ENCODE data around the gene VSNL1. TPM values are rescaled to one million over a fixed set of nuclear protein-coding genes. Genes with fewer than 3 reads are reported as not detected.

The VSNL1 gene
- total RNA-seq, 3 donors from 2014 or later: 2.1 to 5.4 (median 2.1) TPM

DNA sequence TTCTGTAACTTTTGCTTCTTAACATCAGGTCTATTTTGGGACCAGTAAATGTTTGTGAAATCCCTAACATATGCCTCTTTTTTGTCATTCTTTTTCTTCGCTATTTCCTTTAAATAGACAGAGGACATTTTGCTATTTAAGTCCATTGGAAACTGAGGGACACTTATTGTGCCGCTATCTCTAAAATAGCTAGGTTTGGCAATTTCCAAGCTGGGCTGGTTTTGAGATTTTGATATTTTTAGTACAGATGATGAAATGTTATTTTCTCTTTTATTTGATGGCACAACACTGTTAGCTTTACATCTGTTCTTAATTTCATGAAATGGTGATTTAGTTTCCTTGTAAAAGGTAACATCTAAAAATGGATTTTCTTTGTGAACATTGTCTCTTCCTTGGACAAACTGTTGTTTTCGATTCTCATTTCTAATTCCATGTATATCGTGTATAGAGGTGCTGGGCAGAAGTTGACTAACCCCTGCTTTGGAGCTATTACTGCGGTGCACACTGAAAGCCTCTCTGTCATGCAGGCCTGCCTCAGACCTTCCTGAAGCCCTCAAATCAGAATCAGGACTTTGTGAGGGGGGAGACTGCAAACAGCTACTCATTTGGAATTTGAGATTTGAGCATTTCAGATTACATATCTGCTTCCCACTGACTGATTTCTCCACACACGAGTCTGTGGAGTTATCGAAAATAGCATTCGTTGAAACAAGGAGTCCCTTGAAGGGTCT lies 22.9 kb upstream of the VSNL1 start:
- H3K9me3 ChIP-seq: no peaks in the 10 kb centered on the region
- intact Hi-C loops (cut with DNase I, micrococcal nuclease): no loop called here
- no peaks in the 10 kb centered on the region for H3K36me3 ChIP-seq (ENCODE audit: low read depth)
- ATAC-seq: peak; percentile 15
- H3K4me1 ChIP-seq (ENCODE audit: low read depth): no peaks in the 10 kb centered on the region
- DNase-seq: no peak
- peak overlapping the region; percentile 6 for H3K4me3 ChIP-seq
- TF ChIP-seq, protein P1, sequence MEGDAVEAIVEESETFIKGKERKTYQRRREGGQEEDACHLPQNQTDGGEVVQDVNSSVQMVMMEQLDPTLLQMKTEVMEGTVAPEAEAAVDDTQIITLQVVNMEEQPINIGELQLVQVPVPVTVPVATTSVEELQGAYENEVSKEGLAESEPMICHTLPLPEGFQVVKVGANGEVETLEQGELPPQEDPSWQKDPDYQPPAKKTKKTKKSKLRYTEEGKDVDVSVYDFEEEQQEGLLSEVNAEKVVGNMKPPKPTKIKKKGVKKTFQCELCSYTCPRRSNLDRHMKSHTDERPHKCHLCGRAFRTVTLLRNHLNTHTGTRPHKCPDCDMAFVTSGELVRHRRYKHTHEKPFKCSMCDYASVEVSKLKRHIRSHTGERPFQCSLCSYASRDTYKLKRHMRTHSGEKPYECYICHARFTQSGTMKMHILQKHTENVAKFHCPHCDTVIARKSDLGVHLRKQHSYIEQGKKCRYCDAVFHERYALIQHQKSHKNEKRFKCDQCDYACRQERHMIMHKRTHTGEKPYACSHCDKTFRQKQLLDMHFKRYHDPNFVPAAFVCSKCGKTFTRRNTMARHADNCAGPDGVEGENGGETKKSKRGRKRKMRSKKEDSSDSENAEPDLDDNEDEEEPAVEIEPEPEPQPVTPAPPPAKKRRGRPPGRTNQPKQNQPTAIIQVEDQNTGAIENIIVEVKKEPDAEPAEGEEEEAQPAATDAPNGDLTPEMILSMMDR (IDR thresholded peaks at IDR 0.05): no peak

DNA sequence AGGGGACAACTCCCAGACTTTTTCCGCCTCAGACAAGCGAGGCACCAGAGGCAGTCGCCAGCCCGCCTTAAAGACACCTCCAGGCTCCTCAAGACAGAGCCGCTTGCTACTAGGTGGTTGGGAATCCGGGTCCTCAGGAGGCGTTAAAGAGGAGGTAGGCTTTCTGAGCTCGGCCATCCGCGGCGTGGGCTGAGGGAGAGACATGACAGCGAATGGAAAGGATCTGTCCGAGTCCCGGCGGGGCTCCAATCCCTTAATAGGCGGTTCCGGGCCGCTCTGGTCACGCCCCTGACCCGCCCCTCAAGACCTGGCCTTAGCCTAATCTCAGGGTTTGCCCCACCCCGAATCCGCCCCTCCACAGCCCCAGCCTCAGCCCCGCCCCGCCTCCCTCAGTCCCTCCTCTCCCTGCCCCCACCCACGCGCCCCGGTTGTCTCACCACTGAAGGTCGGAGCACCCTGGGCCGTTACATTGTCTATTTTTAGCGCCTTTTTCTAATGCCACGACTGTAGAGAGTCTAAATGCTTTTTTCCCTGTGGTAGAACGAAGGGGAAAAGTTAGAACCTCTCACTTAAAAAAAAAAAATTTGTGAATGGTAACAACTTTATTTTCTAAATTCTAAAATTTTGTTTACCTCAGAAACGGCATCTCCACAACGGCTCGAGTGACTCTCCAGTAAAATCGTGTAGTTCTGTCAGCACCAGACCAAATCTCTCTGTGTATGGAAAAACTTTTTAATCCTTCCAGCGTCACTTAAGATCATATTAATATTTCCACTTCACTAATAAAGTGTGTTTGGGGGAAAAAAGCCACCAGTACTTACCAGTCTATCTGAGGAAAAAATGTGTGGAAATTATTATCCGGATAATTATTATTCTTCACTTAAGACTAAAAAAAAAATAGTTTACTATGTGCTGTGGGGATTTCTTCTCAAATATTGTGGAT lies 22.0 kb upstream of the VSNL1 start, which contains the start of gene RAD51AP2:
TSS of gene RAD51AP2 (minus strand) at position 229 of the 943 bp plus-strand sequence. CDS start at position 204, 25 bp downstream.
- H3K4me3 ChIP-seq: peak within 1 kb of the TSS; percentile 6

DNA sequence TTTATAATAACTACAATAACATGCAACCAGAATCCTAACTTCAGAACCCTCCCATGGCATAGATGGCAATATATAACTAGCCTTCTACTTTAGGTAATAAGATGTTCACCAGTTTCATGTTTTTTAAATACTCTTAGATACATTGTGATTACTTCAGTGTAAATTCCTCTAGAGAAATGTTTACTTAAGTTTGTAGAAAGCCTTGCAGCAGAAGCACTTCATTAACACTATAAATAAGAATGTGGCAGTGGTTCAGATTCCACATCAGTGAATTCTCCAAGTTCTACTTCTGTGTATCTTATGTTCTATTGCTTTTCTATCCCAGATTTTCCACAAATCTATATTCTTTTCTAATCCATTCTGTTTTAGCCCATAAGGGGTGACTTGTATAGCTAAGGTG lies 21.0 kb upstream of the VSNL1 start:
- DNase-seq (no peak), ATAC-seq (no peak)
- H3K4me1 ChIP-seq (ENCODE audit: low read depth): no peaks in the 10 kb centered on the region
- no peak overlapping the region for H3K4me3 ChIP-seq
- intact Hi-C loops (cut with DNase I, micrococcal nuclease): no loop called here
- TF ChIP-seq, protein P1 (IDR thresholded peaks at IDR 0.05): no peak
- no peaks in the 10 kb centered on the region for H3K36me3 ChIP-seq (ENCODE audit: low read depth)
- no peaks in the 10 kb centered on the region for H3K9me3 ChIP-seq

More for the DNA sequence above, 22.0 kb upstream of the VSNL1 start, which contains the start of gene RAD51AP2:
- intact Hi-C loops (cut with DNase I, micrococcal nuclease): no loop called here
- DNase-seq: peak; percentile 83 to 90 (median 84)
- TF ChIP-seq, protein P1 (IDR thresholded peaks at IDR 0.05): no peak
- Histone ChIP-seq H3K4me1 (ENCODE audit: low read depth) (no peaks in the 10 kb centered on the region), H3K36me3 (ENCODE audit: low read depth) (no peaks in the 10 kb centered on the region), H3K9me3 (no peaks in the 10 kb centered on the region)
- peak; percentile 100 for ATAC-seq

DNA sequence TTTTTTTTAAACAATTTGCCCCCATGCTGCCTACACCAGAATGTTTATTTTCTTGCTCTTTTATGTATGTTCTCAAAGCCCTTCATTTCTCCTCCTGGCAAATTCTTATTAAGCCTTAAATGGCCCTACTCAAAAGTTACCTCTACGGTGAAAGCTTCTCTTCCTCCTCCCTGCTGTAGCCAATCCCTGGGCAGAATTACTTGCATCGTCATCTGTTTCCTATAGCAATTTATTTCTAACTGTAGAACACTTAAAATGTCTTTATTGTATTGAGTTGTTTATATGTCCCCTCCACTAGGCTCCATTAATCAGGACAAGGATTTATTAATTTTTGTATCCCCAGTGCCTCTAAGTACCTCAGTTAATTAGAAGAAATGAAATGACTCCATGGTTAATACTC lies 19.7 kb upstream of the VSNL1 start:
- Histone ChIP-seq H3K9me3 (no peaks in the 10 kb centered on the region), H3K4me1 (ENCODE audit: low read depth) (no peaks in the 10 kb centered on the region), H3K4me3 (no peak overlapping the region), H3K36me3 (ENCODE audit: low read depth) (no peaks in the 10 kb centered on the region)
- DNase-seq (no peak), ATAC-seq (no peak)
- TF ChIP-seq, protein P1 (IDR thresholded peaks at IDR 0.05): no peak
- intact Hi-C loops (cut with DNase I, micrococcal nuclease): no loop called here

DNA sequence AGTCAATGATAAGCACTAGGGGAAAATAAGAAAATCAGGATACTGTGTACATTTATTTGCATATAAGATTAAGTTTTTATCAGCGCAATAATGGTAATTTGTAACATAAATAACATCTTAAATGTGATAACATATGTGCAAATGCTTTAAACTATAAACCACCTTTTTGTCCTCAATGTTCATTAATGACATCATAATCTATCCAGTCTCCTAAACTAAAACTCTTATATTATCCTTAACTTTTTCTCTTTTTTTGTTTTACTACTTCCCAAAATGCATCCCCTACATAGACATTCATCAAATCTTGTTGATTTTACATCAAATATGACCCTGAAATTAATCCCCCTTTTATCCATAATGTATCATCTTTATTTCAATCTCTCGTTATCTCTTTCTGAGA lies 18.9 kb upstream of the VSNL1 start:
- TF ChIP-seq, protein P1 (IDR thresholded peaks at IDR 0.05): no peak
- Histone ChIP-seq H3K36me3 (ENCODE audit: low read depth) (no peaks in the 10 kb centered on the region), H3K9me3 (no peaks in the 10 kb centered on the region), H3K4me3 (no peak overlapping the region), H3K4me1 (ENCODE audit: low read depth) (no peaks in the 10 kb centered on the region)
- DNase-seq (no peak), ATAC-seq (no peak)
- intact Hi-C loops (cut with DNase I, micrococcal nuclease): no loop called here
